K562 (cell line): ENCODE data around the gene NCOA3. TPM values are rescaled to one million over a fixed set of nuclear protein-coding genes. Genes with fewer than 3 reads are reported as not detected.

Experiments
- ADNP ChIP-seq: fragments of 200-800 bp; sonication (Bioruptor generic); IDR thresholded peaks from 2 replicates; pipeline ENCODE4 v1.6.1; 2016; ENCODE audit warnings: missing genetic modification characterization, missing compliant biosample characterization
- AFF1 ChIP-seq, 2 experiments: fragments of 450-650 bp; IDR thresholded peaks; 2 replicates each; pipeline ENCODE4 v1.6.1; 2018; ENCODE audit warnings: mild to moderate bottlenecking in 2 of 2, low read depth in 1 of 2; ENCODE audit not compliant: partially characterized antibody in 2 of 2
- EP400 ChIP-seq: fragments of 450-650 bp; IDR thresholded peaks from 2 replicates; pipeline ENCODE4 v1.6.1; 2017; ENCODE audit warnings: antibody characterized with exemption, mild to moderate bottlenecking, moderate library complexity
- ETV6 ChIP-seq, 3 experiments: fragments of 150-350 bp in 1 of 3; sonication (generic) in 1 of 3; formaldehyde crosslinking in 1 of 3; IDR thresholded peaks; 2 replicates each; pipeline versions ENCODE4 v1.6.1 to v1.8.0; 2014 to 2022; ENCODE audit warnings: borderline replicate concordance in 2 of 3, low read depth in 2 of 3, antibody characterized with exemption in 1 of 3, low read length in 1 of 3, mild to moderate bottlenecking in 1 of 3, missing genetic modification reagents in 1 of 3
- KLF1 ChIP-seq: fragments of 450-650 bp; IDR thresholded peaks from 2 replicates; pipeline ENCODE4 v1.6.1; 2016; ENCODE audit warnings: missing genetic modification characterization, missing compliant biosample characterization
- MAX ChIP-seq: sonication (generic); formaldehyde crosslinking; IDR thresholded peaks from 2 replicates; pipeline ENCODE4 v1.9.0; 2022; ENCODE audit warnings: mild to moderate bottlenecking, missing genetic modification reagents
- NRF1 ChIP-seq, 2 experiments: fragments of 450-650 bp; IDR thresholded peaks in 1 of 2; conservative IDR thresholded peaks in 1 of 2; 2 replicates each; pipeline ENCODE4 v1.6.1; 2014; ENCODE audit warnings: mild to moderate bottlenecking in 2 of 2
- PHTF2 ChIP-seq: fragments of 250-450 bp; sonication (Bioruptor Pico); IDR thresholded peaks from 2 replicates; pipeline ENCODE4 v1.5.0; 2021; ENCODE audit warnings: mild to moderate bottlenecking
- ZNF436 ChIP-seq: fragments of 250-450, 450-650 bp; sonication (Bioruptor Pico); formaldehyde crosslinking; IDR thresholded peaks from 2 replicates; pipeline ENCODE4 v1.7.0; 2020; ENCODE audit warnings: mild to moderate bottlenecking
- ZNF766 ChIP-seq: fragments of 200-800 bp; sonication (Bioruptor generic); conservative IDR thresholded peaks from 2 replicates; pipeline ENCODE4 v1.6.1; 2016; ENCODE audit warnings: missing genetic modification characterization, missing compliant biosample characterization
- polyA plus RNA-seq, 8 experiments: library from polyadenylated mRNA; depleted of rRNA in 4 of 8; stranded (reverse) in 5 of 8; unstranded in 3 of 8; fragments of >200 nt; fragmentation: Nextera tagmentation in 2 of 8; fragmentation: Illumina TruSeq in 1 of 8; extraction: Ambion mirVana in 2 of 8; extraction: Trizol in 1 of 8; gene quantifications; 2 replicates each; pipeline versions ENCODE4 v1.2.1 to v1.2.3, GENCODE V29; 2011 to 2014; ENCODE audit warnings: inconsistent platforms in 1 of 8, missing spikeins in 1 of 8
- total RNA-seq, 7 experiments: library from RNA; depleted of rRNA in 6 of 7; stranded (reverse); fragments of >200 nt in 6 of 7; fragmentation: Illumina TruSeq in 2 of 7; extraction: Trizol in 2 of 7; gene quantifications; 2 replicates each; pipeline versions ENCODE4 v1.2.1 to v1.2.3, GENCODE V29; 2011 to 2021; ENCODE audit warnings: low replicate concordance in 1 of 7
- TF ChIP-seq, protein P1 (sequence below), 2 experiments: IDR thresholded peaks in 1 of 2; conservative IDR thresholded peaks in 1 of 2; 2 replicates each; pipeline ENCODE4 v1.6.1; 2016; ENCODE audit warnings: low read depth in 2 of 2, mild to moderate bottlenecking in 1 of 2, missing compliant biosample characterization in 1 of 2, missing genetic modification characterization in 1 of 2, moderate library complexity in 1 of 2
- TF ChIP-seq, protein P2 (sequence below), 2 experiments: fragments of 450-650 bp in 1 of 2; sonication (generic) in 1 of 2; formaldehyde crosslinking in 1 of 2; IDR thresholded peaks in 1 of 2; conservative IDR thresholded peaks in 1 of 2; 2 replicates each; pipeline versions ENCODE4 v1.6.1 to v1.8.1; 2016 to 2023; ENCODE audit warnings: mild to moderate bottlenecking in 2 of 2, moderate library complexity in 2 of 2, inconsistent platforms in 1 of 2, missing genetic modification reagents in 1 of 2
- TF ChIP-seq, protein P3 (sequence below): fragments of 450-650 bp; IDR thresholded peaks from 2 replicates; pipeline ENCODE4 v1.6.1; 2016

The NCOA3 gene
- total and polyA plus RNA-seq, 9 of the 15 experiments (the other 6 are each of a cell fraction or from before 2014, with no cell fraction given): 3.2 to 24.3 (median 14.4) TPM

DNA sequence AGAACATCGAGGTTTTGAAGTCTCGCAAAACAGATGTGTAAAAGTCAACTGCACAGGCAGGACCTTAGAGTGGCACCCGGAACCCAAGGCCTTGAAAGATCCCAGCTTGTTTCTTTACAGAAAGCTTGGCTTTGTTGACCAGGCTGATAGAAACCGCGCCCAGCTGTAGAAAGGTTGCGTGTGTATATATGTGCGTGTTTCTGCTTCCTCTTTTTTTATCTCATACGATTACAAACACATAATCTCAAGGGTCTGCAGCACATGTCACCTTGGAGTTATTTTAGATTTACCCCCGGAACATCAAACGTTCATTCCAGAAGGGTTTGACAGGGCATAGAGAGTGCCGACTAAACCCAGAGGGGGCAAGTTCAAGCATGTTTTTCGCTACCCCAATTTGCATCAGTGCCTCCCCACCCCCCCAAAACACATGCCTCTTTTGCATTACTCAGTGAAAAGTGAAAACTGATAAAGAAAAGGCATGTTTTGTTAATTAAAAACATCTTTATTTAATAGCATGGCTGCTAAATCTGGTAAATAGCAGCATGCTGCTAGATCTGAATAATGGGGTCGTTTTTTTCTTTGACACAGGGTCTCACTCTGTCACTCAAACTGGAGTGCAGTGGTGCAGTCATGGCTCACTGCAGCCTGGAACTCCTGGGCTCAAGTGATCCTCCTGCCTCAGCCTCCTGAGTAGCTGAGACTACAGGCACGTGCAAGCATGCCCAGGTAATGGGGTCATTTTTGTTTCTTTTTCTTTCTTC is 33.2 kb upstream of the NCOA3 start (continued):
- TF ChIP-seq, protein P1, sequence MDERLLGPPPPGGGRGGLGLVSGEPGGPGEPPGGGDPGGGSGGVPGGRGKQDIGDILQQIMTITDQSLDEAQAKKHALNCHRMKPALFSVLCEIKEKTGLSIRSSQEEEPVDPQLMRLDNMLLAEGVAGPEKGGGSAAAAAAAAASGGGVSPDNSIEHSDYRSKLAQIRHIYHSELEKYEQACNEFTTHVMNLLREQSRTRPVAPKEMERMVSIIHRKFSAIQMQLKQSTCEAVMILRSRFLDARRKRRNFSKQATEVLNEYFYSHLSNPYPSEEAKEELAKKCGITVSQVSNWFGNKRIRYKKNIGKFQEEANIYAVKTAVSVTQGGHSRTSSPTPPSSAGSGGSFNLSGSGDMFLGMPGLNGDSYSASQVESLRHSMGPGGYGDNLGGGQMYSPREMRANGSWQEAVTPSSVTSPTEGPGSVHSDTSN (CRISPR knock-in tag; IDR thresholded peaks at IDR 0.05; ENCODE audit: low read depth): no peak
- TF ChIP-seq, protein P1 (tag; conservative IDR thresholded peaks at IDR 0.05; ENCODE audit: low read depth): no peak; the same call in 1 of the 2 replicates
- TF ChIP-seq KLF1 (tag) (no peak), ETV6 (IDR thresholded peaks at IDR 0.05; ENCODE audit: borderline replicate concordance in 1 of 2, low read depth in 2 of 2, low read length in 1 of 2) (no peak), ETV6 (CRISPR knock-in tag; IDR thresholded peaks at IDR 0.05; ENCODE audit: borderline replicate concordance) (no peak), NRF1 (conservative IDR thresholded peaks at IDR 0.05 in 1 of 2, IDR thresholded peaks at IDR 0.05 in 1 of 2) (peak in 1 of 2 experiments; percentile 30; a peak in 2 of 4 replicates), EP400 (0 out of 2 replicates have a peak, but pooled peaks have one; percentile 41), ZNF436 (CRISPR knock-in tag) (no peak), ZNF766 (peak; percentile 78), ADNP (peak; percentile 57; the same call in 1 of the 2 replicates), MAX (CRISPR knock-in tag) (0 out of 2 replicates have a peak, but pooled peaks have one; percentile 24), AFF1 (IDR thresholded peaks at IDR 0.05; ENCODE audit: low read depth in 1 of 2, partially characterized antibody in 2 of 2) (peak in 1 of 2 experiments; percentile 0), PHTF2 (CRISPR knock-in tag) (no peak)
- TF ChIP-seq, protein P2, sequence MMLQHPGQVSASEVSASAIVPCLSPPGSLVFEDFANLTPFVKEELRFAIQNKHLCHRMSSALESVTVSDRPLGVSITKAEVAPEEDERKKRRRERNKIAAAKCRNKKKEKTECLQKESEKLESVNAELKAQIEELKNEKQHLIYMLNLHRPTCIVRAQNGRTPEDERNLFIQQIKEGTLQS (IDR thresholded peaks at IDR 0.05): peak; percentile 22; the same call in 1 of the 2 replicates
- TF ChIP-seq, protein P2 (CRISPR knock-in tag; conservative IDR thresholded peaks at IDR 0.05): no peak
- TF ChIP-seq, protein P3, sequence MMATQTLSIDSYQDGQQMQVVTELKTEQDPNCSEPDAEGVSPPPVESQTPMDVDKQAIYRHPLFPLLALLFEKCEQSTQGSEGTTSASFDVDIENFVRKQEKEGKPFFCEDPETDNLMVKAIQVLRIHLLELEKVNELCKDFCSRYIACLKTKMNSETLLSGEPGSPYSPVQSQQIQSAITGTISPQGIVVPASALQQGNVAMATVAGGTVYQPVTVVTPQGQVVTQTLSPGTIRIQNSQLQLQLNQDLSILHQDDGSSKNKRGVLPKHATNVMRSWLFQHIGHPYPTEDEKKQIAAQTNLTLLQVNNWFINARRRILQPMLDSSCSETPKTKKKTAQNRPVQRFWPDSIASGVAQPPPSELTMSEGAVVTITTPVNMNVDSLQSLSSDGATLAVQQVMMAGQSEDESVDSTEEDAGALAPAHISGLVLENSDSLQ: peak; percentile 91
